ENCODE measurements around the gene CAPZB.

DNA sequence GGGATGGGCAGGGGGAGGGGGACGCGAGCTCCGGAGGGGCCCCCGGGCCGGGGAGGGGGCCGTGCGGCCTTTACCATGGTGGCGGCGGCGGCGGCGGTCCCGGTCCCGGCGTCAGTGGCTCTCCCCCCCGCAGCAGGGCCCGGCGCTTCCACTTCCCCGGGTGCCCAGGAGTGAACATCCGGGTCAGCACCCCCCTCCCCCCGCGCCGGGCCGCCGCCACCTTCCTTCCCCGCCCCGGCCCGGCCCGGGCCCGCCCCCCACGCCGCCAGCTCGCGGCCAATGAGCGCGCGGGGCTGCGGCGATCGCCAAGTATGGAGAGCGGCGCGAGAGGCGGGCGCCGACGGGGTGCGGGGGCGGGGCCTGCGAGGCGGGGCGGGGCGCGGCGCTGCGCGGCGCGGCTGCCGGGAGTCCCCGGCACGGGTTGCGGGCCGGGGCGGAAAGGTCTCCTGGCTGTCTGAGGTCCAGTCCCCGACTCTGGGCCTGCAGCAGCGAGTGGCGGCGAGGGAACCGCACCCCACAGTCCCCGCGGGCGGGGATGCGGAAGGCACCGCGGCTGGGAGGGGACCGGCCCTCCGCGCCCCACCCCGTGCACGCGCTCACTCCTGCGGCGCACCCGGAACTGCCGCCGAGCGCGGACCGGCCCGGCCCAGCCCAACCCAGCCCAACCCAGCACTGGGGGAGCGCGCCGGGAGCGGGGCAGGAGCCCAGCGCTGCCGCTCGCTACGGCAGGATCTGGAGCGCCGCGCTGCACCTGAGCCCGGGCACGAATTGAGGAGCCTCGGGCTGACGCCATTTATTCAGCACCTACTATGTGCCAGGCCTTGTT lies at the start of gene CAPZB:
- TF ChIP-seq, protein P1, sequence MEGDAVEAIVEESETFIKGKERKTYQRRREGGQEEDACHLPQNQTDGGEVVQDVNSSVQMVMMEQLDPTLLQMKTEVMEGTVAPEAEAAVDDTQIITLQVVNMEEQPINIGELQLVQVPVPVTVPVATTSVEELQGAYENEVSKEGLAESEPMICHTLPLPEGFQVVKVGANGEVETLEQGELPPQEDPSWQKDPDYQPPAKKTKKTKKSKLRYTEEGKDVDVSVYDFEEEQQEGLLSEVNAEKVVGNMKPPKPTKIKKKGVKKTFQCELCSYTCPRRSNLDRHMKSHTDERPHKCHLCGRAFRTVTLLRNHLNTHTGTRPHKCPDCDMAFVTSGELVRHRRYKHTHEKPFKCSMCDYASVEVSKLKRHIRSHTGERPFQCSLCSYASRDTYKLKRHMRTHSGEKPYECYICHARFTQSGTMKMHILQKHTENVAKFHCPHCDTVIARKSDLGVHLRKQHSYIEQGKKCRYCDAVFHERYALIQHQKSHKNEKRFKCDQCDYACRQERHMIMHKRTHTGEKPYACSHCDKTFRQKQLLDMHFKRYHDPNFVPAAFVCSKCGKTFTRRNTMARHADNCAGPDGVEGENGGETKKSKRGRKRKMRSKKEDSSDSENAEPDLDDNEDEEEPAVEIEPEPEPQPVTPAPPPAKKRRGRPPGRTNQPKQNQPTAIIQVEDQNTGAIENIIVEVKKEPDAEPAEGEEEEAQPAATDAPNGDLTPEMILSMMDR (conservative IDR thresholded peaks at IDR 0.05 in 1 of 2, IDR thresholded peaks at IDR 0.05 in 1 of 2; ENCODE audit: extremely low read depth in 1 of 2, insufficient read depth in 1 of 2, low read depth in 1 of 2, low read length in 2 of 2): no peak
- no peak for TF ChIP-seq EZH2 (IDR thresholded peaks at IDR 0.05; ENCODE audit: borderline replicate concordance, low read length)

All from mammary epithelial cell (primary cell).